ENCODE data around the gene NOS3. TPM values are rescaled to one million over a fixed set of nuclear protein-coding genes. Genes with fewer than 3 reads are reported as not detected.

Gene NOS3
- total RNA-seq, 1 donor from 2014 or later, result 1.0 TPM

DNA sequence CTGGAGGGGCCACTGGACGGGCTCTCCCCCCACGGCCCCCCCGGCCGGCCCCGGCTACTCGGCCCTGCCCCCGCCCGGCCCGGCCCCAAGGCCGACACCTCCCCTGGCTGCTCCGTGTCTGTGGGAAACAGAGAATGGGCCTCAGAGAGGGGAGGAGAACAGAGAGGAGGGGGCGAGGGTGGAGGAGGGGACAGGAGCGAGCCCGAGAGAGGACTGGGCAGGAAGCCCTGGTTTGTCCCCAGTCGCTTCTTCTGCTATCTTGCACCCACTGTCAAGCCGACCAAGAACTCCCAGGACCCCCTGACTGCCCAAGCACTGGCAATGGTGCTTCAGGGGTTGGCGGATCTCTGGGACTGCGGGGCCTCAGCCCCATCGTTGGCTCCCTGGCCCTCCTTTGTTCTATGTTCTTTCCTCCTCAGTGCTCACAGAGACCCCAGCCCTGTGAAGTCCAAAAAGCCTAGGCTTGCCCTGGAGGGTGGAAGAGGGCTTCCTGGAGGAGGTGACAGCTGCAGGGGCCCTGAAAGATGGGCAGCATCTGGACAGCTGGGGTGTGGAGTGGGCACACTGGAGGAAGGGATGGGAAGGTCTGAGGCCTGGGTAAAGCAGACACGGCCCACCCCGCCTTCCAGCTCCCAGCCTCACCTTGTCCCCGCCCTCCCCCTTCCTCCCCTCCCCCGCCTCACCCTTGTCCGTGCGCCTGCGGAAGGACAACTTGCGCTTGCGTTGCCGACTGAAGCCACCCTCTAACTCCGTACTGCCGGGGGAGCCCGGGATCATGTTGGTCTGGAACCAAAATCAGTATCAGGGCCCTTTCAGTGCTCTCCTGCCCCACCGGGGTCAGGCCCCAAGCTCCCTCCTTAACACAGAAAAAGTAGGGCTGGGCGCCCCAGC, 42.8 kb upstream of the NOS3 start:
- no peak overlapping the region for H3K4me3 ChIP-seq (ENCODE audit: low read depth, low read length)
- H3K36me3 ChIP-seq (ENCODE audit: control insufficient read depth, insufficient read depth, low read length), result no peaks in the 10 kb centered on the region
- H3K27me3 ChIP-seq (ENCODE audit: control insufficient read depth, insufficient read depth, low read length), result peaks cover 43% of the 10 kb centered on the region
- DNase-seq (ENCODE audit: low read depth), result no peak
- TF ChIP-seq, protein P1, sequence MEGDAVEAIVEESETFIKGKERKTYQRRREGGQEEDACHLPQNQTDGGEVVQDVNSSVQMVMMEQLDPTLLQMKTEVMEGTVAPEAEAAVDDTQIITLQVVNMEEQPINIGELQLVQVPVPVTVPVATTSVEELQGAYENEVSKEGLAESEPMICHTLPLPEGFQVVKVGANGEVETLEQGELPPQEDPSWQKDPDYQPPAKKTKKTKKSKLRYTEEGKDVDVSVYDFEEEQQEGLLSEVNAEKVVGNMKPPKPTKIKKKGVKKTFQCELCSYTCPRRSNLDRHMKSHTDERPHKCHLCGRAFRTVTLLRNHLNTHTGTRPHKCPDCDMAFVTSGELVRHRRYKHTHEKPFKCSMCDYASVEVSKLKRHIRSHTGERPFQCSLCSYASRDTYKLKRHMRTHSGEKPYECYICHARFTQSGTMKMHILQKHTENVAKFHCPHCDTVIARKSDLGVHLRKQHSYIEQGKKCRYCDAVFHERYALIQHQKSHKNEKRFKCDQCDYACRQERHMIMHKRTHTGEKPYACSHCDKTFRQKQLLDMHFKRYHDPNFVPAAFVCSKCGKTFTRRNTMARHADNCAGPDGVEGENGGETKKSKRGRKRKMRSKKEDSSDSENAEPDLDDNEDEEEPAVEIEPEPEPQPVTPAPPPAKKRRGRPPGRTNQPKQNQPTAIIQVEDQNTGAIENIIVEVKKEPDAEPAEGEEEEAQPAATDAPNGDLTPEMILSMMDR (IDR thresholded peaks at IDR 0.05; ENCODE audit: insufficient read depth, low read length, poor library complexity, severe bottlenecking), result no peak

DNA sequence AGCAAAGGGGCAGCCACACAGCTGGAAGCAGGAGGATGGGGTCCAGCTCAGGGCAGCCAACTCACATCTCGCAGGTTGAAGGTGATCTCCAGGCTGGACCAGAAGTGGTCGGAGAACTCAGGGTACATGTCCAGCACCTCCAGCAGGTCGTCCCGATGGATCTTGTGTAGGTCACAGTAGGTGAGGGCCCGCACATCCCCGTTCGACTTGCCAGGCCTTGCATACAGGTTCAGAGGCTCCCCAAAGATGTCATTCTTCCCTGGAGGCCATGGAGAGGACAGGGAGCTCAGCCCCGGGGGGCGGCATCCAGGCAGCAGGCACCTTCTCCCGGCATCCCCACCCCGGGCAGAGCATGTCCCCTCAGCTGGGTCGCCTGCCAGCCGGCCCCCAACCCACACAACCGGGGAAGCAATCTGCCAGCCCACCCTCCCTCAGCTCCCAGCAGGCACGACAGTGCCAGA, 42.0 kb upstream of the NOS3 start:
- no peak overlapping the region for H3K4me3 ChIP-seq (ENCODE audit: low read depth, low read length)
- no peaks in the 10 kb centered on the region for H3K36me3 ChIP-seq (ENCODE audit: control insufficient read depth, insufficient read depth, low read length)

DNA sequence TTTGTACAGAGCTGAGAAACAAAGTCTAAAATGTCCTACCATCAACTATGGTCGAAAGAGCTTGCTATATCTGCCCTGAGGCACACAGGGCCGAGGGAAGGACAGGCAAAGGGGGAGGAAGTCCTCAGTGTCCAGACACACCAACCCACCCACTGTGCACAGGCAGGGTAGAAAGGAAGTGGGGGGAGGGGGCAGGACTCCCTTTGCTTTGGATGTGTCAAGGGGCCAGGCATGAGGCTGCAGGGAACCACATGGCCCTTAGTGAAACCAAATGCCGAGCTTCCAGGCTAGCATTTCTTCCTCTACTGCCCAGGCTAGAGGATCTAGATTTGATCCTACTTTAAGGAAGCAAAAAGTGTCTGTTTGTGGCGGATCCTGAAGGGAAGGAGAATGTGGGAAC, 41.3 kb upstream of the NOS3 start:
- Histone ChIP-seq H3K4me3 (ENCODE audit: low read depth, low read length) (no peak overlapping the region), H3K36me3 (ENCODE audit: control insufficient read depth, insufficient read depth, low read length) (no peaks in the 10 kb centered on the region), H3K27me3 (ENCODE audit: control insufficient read depth, insufficient read depth, low read length) (peaks cover 48% of the 10 kb centered on the region)
- DNase-seq (ENCODE audit: low read depth), result no peak
- TF ChIP-seq, protein P1 (IDR thresholded peaks at IDR 0.05; ENCODE audit: insufficient read depth, low read length, poor library complexity, severe bottlenecking), result no peak

More for the DNA sequence above, 42.0 kb upstream of the NOS3 start:
- TF ChIP-seq, protein P1 (IDR thresholded peaks at IDR 0.05; ENCODE audit: insufficient read depth, low read length, poor library complexity, severe bottlenecking), result no peak
- DNase-seq (ENCODE audit: low read depth), result no peak
- peaks cover 46% of the 10 kb centered on the region for H3K27me3 ChIP-seq (ENCODE audit: control insufficient read depth, insufficient read depth, low read length)

DNA sequence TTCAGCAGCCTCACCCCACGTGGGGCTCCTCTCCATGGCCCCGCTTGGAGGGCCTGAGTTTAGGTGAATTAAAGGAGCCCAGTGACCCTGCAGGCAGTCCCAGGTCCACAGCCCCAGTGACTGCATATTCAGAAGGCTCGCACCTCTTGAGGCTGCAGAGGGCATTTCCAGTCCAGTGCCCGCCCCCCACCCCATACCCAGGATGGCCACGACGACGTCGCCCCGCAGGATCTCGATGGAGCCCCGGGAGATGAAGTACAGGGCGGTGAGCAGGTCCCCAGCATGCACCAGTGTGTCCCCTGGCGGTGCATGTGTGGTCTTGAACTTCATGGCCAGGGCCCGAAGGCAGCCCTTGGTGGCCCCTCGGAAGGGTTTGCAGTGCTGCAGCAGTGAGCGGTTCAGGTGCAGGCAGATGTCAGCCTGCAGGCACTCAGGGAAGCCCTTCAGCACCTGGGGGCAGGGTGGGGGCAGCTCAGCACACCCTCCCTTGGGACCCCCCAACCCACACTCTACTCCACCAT, 40.8 kb upstream of the NOS3 start:
- no peak for DNase-seq (ENCODE audit: low read depth)
- TF ChIP-seq, protein P1 (IDR thresholded peaks at IDR 0.05; ENCODE audit: insufficient read depth, low read length, poor library complexity, severe bottlenecking), result no peak

DNA sequence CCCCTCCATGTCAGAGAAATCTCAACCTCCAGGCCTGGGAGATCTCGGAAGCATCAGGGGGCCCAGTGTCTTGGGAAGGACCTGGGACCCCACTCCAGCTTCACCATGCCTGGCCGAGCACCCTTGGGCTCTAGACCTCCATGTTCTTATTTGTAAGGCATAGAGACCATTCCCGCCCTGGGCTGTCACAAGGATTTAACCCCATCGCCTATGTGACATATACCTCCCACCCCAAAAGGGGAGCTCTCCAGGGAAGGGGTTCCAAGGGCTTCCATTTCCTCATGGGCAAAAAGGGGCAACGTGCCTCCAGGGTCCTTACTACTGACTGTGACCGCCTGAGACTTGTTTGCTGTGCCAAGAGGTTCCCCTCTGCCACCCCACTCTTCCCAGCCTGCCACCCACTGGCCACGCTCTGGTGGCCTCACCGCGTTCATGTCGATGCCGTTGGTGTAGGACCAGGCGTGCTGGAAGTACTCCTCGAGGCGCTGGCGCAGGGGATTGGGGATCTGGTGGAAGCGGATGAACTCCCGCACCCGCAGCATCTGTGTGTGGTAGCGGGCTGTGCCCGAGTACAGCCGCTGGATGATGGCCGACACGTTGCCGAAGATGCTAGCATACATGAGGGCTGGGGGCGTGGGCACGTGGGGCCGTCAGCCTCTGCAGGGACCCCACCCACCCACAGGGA, 40.2 kb upstream of the NOS3 start:
- Histone ChIP-seq H3K4me3 (ENCODE audit: low read depth, low read length) (no peak overlapping the region), H3K36me3 (ENCODE audit: control insufficient read depth, insufficient read depth, low read length) (no peaks in the 10 kb centered on the region), H3K27me3 (ENCODE audit: control insufficient read depth, insufficient read depth, low read length) (peaks cover 50% of the 10 kb centered on the region)
- DNase-seq (ENCODE audit: low read depth), result no peak
- TF ChIP-seq, protein P1 (IDR thresholded peaks at IDR 0.05; ENCODE audit: insufficient read depth, low read length, poor library complexity, severe bottlenecking), result no peak

More for the DNA sequence above, 40.8 kb upstream of the NOS3 start:
- Histone ChIP-seq H3K36me3 (ENCODE audit: control insufficient read depth, insufficient read depth, low read length) (no peaks in the 10 kb centered on the region), H3K4me3 (ENCODE audit: low read depth, low read length) (no peak overlapping the region), H3K27me3 (ENCODE audit: control insufficient read depth, insufficient read depth, low read length) (peaks cover 50% of the 10 kb centered on the region)

Data from kidney epithelial cell (primary cell).